Astrocyte (in vitro differentiated cells and primary cell): ENCODE data around the gene CEP131. TPM values are rescaled to one million over a fixed set of nuclear protein-coding genes. Genes with fewer than 3 reads are reported as not detected.

Experiments
- DNase-seq: peaks from one replicate; pipeline ENCODE4 v3.0.0-alpha.2; 2010; ENCODE audit warnings: low read depth
- FAIRE-seq: peaks from 2 replicates; lab custom pipeline; 2011; peaks lifted over from hg19 to GRCh38; lab: Jason Lieb, UNC
- H2AFZ ChIP-seq: 2 replicates; pipeline ENCODE4 v1.6.0; 2012; ENCODE audit warnings: low read depth, low read length, inconsistent platforms
- H3K27ac ChIP-seq: 2 replicates; pipeline ENCODE4 v1.5.1; 2011; ENCODE audit warnings: low read depth, low read length, inconsistent platforms
- H3K27me3 ChIP-seq: 2 replicates; pipeline ENCODE4 v1.6.0; 2011; ENCODE audit warnings: low read length, inconsistent platforms; ENCODE audit not compliant: insufficient read depth
- H3K36me3 ChIP-seq: 2 replicates; pipeline ENCODE4 v1.5.1; 2011; ENCODE audit warnings: low read length, inconsistent platforms; ENCODE audit not compliant: insufficient read depth
- H3K4me1 ChIP-seq: 2 replicates; pipeline ENCODE4 v1.5.1; 2011; ENCODE audit warnings: low read length, inconsistent platforms; ENCODE audit not compliant: insufficient read depth
- H3K4me2 ChIP-seq: 2 replicates; pipeline ENCODE4 v1.6.0; 2012; ENCODE audit warnings: low read length, inconsistent platforms
- H3K4me3 ChIP-seq: 2 replicates; pipeline ENCODE4 v1.5.1; 2011; ENCODE audit warnings: low read depth, mild to moderate bottlenecking, low read length, inconsistent platforms; ENCODE audit not compliant: insufficient read depth
- H3K79me2 ChIP-seq: 2 replicates; pipeline ENCODE4 v1.6.0; 2012; ENCODE audit warnings: mild to moderate bottlenecking, low read length, inconsistent platforms; ENCODE audit not compliant: insufficient read depth
- H3K9ac ChIP-seq: 2 replicates; pipeline ENCODE4 v1.6.0; 2012; ENCODE audit warnings: mild to moderate bottlenecking, low read length, inconsistent platforms
- H3K9me3 ChIP-seq: 2 replicates; pipeline ENCODE4 v1.5.1; 2012; ENCODE audit warnings: low read depth, mild to moderate bottlenecking, low read length, inconsistent platforms; ENCODE audit not compliant: insufficient read depth
- H4K20me1 ChIP-seq: 2 replicates; pipeline ENCODE4 v1.6.0; 2012; ENCODE audit warnings: low read length, inconsistent platforms; ENCODE audit not compliant: insufficient read depth
- H3K27ac Mint-ChIP-seq: one replicate; pipeline ENCODE4 v1.8.0; 2021; ENCODE audit warnings: mild to moderate bottlenecking, mixed read lengths; ENCODE audit not compliant: unreplicated experiment
- H3K27me3 Mint-ChIP-seq: one replicate; pipeline ENCODE4 v1.8.0; 2021; ENCODE audit warnings: low read depth, mixed read lengths; ENCODE audit not compliant: unreplicated experiment
- H3K36me3 Mint-ChIP-seq: one replicate; pipeline ENCODE4 v1.8.0; 2021; ENCODE audit warnings: low read depth, mixed read lengths; ENCODE audit not compliant: unreplicated experiment
- H3K4me1 Mint-ChIP-seq: one replicate; pipeline ENCODE4 v1.8.0; 2021; ENCODE audit warnings: low read depth, mixed read lengths; ENCODE audit not compliant: unreplicated experiment
- H3K4me3 Mint-ChIP-seq: one replicate; pipeline ENCODE4 v1.8.0; 2021; ENCODE audit warnings: mild to moderate bottlenecking, moderate library complexity, mixed read lengths; ENCODE audit not compliant: unreplicated experiment
- H3K9me3 Mint-ChIP-seq: one replicate; pipeline ENCODE4 v1.8.0; 2021; ENCODE audit warnings: mild to moderate bottlenecking, mixed read lengths; ENCODE audit not compliant: unreplicated experiment
- CTCF ChIP-seq: IDR thresholded peaks from 2 replicates; pipeline ENCODE4 v1.5.1; 2011; ENCODE audit warnings: low read depth, mild to moderate bottlenecking, inconsistent platforms, low read length, moderate library complexity; ENCODE audit not compliant: insufficient read depth
- EZH2 ChIP-seq: IDR thresholded peaks from 2 replicates; pipeline ENCODE4 v1.6.1; 2012; ENCODE audit warnings: mild to moderate bottlenecking, low read length, inconsistent platforms; ENCODE audit not compliant: insufficient read depth
- total RNA-seq: library from RNA; stranded (reverse); gene quantifications from 2 replicates; pipeline ENCODE4 v1.2.1, GENCODE V29; 2021

CEP131 gene
- total RNA-seq, 1 donor from 2014 or later = 5.8 TPM

- Mint-ChIP-seq H3K9me3 (no peaks in the 10 kb centered on the region), H3K4me1 (no peaks in the 10 kb centered on the region), H3K27me3 (no peaks in the 10 kb centered on the region), H3K36me3 (peaks cover 40% of the 10 kb centered on the region), H3K4me3 (no peak overlapping the region), H3K27ac (no peak overlapping the region)
- Histone ChIP-seq H3K9ac (no peak overlapping the region), H3K36me3 (peaks cover 9% of the 10 kb centered on the region), H2AFZ (no peak overlapping the region), H4K20me1 (peaks cover 9% of the 10 kb centered on the region), H3K9me3 (no peaks in the 10 kb centered on the region), H3K27ac (no peak overlapping the region), H3K4me1 (no peaks in the 10 kb centered on the region), H3K4me2 (no peak overlapping the region), H3K79me2 (no peaks in the 10 kb centered on the region), H3K27me3 (no peaks in the 10 kb centered on the region), H3K4me3 (no peak overlapping the region)
- TF ChIP-seq CTCF = no peak
- no peak for TF ChIP-seq EZH2
- FAIRE-seq (no peak), DNase-seq (no peak)
These were observed 44.8 kb upstream of the CEP131 start for GRCh38 chr17:81267390-81268067.

- Histone ChIP-seq H4K20me1 (peaks cover 9% of the 10 kb centered on the region), H3K27ac (no peak overlapping the region), H3K4me1 (no peaks in the 10 kb centered on the region), H3K36me3 (peaks cover 11% of the 10 kb centered on the region), H3K9ac (no peak overlapping the region), H3K9me3 (no peaks in the 10 kb centered on the region), H3K4me2 (no peak overlapping the region), H3K27me3 (no peaks in the 10 kb centered on the region), H2AFZ (no peak overlapping the region), H3K79me2 (no peaks in the 10 kb centered on the region), H3K4me3 (no peak overlapping the region)
- TF ChIP-seq CTCF (no peak), EZH2 (no peak)
- H3K27ac Mint-ChIP-seq = no peak overlapping the region
- H3K4me1 Mint-ChIP-seq = no peaks in the 10 kb centered on the region
- no peaks in the 10 kb centered on the region for H3K9me3 Mint-ChIP-seq
- H3K27me3 Mint-ChIP-seq = no peaks in the 10 kb centered on the region
- no peak overlapping the region for H3K4me3 Mint-ChIP-seq
- no peak for FAIRE-seq
- H3K36me3 Mint-ChIP-seq = peaks cover 31% of the 10 kb centered on the region
- no peak for DNase-seq
These were observed 42.8 kb upstream of the CEP131 start for GRCh38 chr17:81265576-81265975.

- Histone ChIP-seq H2AFZ (no peak overlapping the region), H3K9me3 (no peaks in the 10 kb centered on the region), H3K9ac (no peak overlapping the region), H3K27ac (no peak overlapping the region), H3K79me2 (no peaks in the 10 kb centered on the region), H3K27me3 (no peaks in the 10 kb centered on the region), H3K4me1 (no peaks in the 10 kb centered on the region), H3K4me2 (no peak overlapping the region), H4K20me1 (peaks cover 9% of the 10 kb centered on the region), H3K4me3 (no peak overlapping the region), H3K36me3 (peaks cover 8% of the 10 kb centered on the region)
- DNase-seq (no peak), FAIRE-seq (no peak)
- H3K4me3 Mint-ChIP-seq = no peak overlapping the region
- no peak overlapping the region for H3K27ac Mint-ChIP-seq
- no peaks in the 10 kb centered on the region for H3K4me1 Mint-ChIP-seq
- TF ChIP-seq CTCF (no peak), EZH2 (no peak)
- no peaks in the 10 kb centered on the region for H3K9me3 Mint-ChIP-seq
- H3K27me3 Mint-ChIP-seq = no peaks in the 10 kb centered on the region
- H3K36me3 Mint-ChIP-seq = peaks cover 33% of the 10 kb centered on the region
These were observed 41.9 kb upstream of the CEP131 start for GRCh38 chr17:81264640-81265039.
